CMK (cell line): Measurements from ENCODE around the gene EPHA7.
A peak's percentile ranks its signal among the peaks of the same experiment; 100 is the strongest.

ENCODE experiments used
- DNase-seq: peaks from one replicate; pipeline ENCODE4 v3.0.0-alpha.2; 2010; ENCODE audit warnings: low read depth

Gene EPHA7

DNA sequence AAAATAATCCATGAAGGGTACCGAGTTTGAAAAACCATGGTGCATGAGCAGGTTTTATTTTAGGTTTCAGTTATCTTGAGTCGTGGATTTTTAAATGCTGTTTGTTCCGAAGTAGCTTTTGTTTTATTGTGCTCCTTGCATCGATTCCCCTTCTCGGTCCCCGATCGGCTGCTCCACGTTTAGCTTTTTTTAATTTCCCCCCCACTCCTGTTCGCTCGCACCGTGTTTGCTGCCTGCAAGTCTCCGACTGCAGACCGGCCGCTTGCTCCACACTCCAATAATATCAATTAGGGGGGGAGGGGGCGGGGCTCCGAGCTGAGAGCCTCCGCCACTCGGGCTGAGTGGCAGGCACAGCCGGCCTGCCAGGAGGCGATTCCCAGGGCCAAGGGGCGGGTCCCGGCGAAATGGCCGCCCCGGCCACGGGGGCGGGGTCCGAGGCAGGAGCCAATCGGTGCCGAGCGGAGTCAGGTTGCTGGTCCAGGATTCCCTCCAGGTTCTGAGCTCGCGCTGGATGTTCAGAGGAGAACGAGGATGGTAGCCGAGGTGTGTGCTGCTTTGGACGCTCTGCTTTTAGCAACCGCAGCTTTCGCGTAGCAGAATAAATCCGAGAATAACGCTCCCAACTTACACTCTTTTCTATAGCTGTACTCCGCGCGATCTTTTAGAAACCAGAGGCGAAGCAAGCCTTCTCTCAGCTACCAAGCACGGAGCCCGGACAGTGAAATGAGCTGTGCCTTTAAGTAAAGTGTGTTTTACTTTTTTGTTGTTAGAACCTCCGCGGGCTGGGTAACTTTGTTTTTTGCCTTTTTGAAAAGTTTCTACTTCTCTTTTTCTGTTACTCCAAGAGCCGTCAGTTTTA is at the start of gene EPHA7:
TSS of gene EPHA7 (minus strand) at position 256 of the 859 bp plus-strand sequence. CDS start at position 38, 218 bp downstream.
- DNase-seq, result no peak

DNA sequence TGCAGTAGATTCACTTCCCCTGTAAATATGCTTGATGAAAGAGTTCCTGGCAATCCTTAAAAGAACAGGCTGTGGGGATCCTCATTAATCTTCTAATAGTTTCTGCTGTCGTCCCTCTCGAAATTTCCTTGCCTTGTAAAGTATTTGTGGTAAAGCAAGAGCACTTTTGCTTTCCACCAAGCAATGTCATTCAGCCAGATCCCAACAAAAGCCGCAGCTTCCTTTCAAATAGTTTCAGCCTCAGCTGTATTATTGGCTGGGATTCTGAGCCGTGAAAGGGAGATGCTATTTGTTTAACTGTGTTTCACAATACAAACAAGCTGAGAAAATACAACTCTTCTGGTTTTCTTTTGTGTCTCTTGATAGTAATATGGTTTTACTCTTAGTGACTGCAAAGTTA is 48.9 kb upstream of the EPHA7 start:
- DNase-seq, result no peak

DNA sequence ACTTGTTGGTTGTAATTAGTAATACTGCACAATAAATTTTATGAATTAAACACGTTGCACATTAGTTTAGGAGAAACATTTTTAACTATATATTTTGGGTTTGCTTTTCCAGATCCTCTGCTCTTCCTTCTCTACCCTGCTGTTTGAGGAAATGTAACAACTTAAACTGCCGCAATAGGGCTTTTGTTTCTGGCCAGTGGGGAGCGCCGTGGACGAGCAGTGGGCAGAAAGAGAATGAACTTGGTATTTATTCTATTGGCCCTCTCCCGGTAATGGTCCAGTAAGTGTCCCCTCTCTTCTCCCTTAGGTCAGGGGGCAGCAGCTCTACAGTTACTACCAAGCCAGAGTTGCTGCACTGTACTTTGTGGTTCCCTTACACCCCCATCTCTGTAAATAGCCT is 35.2 kb upstream of the EPHA7 start:
- no peak for DNase-seq

DNA sequence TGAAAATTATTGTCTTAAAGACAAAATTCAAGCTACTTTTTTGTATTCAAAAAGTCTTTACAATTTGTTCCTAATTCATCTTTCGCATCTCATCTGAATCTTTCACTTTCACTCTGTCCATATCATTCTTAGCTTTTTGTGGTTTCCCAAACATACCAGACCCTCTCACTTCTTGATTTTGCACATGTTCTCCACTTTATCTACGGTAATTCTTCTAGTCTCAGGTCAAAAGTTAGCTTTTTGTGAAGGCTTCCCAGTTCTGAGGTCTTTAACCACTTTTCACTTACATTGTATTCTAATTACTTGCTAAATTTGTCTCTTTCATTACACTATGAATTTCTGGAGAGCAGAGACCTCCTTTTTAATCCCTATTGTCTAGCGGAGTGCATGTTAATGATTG is 34.6 kb upstream of the EPHA7 start:
- no peak for DNase-seq

DNA sequence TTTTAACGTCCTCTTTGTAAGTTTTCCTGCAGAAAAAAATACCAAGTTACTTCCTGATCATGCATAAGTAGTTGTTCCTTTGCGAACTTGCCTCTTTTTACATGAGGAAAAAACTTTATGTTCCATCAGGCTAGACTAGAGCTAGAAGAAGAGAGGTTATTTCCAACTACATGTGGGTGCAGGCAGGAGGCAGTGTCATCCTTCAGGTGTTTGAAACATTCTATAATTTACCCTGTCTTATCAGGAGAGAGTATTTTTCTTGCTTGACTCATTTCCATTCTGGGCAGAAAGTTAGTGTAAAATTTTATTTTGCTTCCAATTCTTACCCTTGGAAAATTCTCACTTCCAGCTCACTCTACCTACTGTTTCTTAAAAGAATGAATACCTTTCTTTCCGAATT is 28.5 kb upstream of the EPHA7 start:
- no peak for DNase-seq

DNA sequence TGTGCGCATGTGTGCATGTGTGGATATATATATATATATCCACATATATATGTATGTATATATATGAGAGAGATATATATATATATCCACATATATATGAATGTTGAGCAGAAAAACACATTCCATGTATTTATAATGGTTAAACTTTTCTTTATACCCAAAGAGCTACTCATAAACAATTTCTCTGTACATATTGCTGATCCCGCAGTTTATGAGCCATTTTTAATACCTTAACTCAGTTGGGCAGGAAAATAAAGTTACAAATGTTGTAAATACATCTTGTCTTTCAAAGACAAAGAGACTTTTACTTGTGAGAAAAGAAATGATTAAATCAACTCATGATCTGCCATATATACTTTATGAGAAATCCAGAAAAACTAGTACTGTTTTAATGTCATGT is 18.1 kb upstream of the EPHA7 start:
- no peak for DNase-seq

DNA sequence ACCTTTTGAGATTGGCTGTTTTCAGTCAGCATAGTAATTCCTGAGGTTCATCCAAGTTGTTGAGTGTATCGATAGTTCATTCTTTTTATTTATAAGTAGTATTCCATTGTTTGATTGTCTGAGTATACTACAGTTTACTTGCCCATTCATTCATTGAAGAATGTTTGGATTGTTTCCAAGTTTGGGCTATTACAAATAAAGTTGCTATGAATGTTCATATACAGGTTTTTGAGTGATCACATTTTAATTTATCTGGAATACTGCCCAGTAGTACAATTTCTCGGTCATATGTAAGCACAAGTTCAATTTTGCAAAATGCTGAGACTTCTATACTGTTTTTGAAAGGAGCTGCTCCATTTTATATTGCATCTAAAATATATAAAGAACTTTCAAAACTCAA is 14.2 kb upstream of the EPHA7 start:
- no peak for DNase-seq

DNA sequence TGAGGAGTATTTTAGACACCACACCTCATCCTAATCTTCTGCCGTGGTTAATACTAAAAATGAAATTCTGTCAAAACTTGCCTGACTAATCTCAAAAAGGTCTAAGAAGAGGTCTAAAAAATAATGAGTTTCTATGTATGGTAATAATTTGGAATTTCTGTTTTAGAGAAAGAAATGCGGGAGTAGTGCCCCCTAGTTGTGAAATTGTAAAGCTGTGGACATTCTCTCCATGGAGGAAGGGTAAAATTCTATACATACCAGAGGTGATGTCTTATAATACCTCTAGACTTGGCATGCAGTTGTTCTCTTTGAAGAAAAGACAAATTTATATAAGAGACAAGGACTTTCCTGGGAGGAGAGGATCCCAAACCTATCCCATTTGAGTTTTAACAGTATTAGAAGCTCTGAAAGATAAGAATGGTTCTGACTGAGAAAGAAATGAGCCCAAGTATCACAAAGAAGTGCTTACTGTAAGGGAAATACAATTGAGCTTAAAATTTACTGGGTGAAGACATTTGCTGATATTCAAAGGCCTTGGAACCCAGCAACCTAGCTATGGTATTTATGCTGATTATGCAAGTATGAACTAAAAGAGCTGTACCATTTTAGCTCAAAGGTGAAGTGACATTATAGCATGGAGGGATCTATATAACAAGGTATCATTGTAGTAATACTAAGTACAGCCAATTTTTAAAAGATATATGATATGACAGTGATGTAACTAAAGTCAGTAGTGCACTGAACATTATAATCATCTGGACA is 5.1 kb upstream of the EPHA7 start:
- no peak for DNase-seq

DNA sequence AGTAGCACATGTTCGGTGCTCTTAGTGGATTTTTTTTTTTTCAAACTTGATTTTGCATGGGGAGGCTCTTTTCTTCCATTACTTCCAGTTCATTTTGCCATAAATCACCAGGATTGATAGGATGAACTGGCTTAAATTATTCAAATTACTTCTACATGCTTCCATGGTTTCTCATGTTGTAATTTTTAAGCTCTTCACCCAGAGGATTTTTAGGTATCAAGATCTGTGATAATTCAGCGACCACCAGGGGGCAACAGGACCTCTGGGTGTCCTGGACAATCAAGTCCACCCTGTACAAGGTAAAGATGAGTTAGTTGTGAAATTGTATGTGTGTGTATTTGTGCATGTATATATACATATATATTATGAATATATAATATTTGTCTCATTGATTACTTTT is 4.2 kb upstream of the EPHA7 start:
- peak; percentile 11 for DNase-seq

DNA sequence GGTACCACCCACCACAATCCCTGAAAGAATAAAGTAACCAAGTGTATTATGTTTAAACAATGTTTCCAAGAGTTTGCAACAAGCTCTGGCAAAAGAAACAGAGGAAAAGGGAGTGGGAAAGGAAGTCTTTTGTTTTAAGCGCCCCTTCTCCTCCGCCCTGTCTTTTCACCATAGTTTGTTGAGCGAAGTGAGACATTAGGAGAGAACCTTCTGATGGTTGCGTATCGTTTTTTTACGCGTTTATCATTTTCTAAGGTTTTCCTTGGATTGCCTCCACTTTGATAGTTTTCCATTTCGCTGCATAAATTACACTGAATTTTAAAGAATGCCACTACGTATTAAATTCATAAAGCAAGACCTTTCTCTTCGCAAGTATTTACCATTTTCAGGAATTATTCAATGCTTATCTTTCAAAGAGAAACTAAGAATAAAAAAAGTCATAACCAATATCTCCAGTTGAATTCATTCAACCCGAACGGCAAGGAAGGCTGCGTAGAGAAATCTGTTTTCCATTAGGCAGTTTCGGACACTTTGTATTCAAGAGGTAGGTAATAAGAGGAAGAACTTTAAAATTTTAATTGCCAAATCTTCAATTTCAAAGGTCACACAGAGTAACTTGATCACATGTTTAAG is 920 bp upstream of the EPHA7 start:
- no peak for DNase-seq

DNA sequence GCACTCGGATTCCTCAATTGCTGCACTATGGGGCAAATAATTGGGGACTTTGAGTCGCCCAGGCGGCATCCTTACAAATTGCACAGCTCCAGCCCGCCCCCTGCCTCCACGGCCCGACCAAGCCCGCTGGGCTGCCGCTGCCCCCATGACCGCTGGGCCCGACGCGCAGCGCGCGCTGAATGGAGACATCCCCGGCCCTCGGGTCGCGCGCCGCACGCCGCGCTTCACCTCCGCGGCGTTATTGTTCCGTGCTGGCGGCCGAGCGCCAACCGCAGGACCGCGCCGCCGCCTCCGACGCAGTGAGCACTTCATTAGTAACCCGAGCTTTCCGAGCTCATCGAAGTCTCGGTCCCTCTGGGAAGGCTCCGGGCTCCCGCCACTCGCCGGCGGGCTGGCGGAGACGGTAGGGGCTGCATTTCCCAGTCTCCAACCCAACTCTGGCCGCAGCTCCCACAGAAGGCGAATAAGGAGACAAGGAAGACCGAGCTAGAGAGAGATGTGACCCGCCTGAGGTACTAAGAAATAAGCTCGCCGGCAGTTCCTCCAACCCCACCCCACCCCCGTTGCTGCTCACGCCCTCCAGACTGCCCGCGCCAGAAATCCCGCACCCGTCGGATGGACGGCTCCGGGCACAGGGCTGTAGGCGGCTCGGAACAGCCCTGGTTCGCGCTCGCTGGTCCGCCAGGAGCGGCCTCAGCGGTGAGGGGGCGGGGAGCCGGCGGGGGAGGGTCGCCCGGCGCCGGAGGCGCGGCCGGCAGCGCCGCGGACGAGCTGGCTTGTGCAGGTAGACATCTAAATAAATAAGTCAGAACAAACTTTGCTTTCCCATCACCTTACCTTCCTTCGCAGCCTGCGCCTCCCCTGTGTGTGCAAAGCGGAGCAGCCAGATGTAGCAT is 703 bp downstream of the EPHA7 start:
- DNase-seq, result no peak

DNA sequence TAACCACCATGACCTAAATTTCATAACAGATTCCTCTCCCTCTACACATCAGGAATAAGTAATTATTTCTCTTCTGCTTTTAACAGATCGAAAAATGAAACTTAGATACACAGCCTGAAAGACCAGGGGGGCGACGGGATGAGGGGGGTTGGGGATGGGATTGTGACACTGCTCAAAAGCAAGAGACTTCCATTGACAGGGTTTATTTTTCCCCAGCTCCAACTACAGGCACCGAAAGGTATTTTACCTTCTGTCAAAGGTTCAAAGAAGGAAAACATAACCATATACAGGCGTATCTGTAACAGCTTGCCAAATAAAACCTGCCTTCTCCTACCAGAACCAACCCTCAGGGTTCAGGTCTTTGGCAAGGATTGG is 1.3 kb downstream of the EPHA7 start:
- no peak for DNase-seq

DNA sequence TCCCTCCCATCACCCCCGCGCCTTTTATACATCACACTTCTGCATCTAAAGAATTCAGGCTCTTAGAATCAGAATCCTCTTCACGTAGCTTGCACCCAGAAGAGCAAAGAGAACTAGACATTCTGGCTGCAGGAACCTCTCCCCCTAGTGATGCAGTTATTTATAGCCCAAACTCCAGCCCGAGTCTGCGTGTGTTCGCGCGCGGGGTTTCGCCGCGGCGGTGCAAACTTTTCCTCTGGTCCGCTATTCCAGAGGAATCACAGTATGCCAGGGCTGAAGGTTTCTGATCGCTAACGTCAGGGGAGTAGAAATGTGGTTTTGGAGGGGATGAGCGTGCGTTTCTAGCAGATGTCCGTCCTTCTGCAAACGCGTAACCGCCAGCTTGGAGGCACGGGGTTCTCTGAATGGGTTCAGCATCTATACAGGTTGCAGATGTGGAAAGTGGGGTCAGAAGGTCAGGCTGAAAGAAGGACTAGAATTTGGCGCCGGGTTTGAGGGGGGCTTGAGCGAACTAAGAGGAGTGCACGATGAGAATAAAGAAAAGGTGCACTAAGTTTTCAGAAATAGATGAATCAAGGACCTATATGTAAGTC is 1.8 kb downstream of the EPHA7 start:
- DNase-seq, result no peak

DNA sequence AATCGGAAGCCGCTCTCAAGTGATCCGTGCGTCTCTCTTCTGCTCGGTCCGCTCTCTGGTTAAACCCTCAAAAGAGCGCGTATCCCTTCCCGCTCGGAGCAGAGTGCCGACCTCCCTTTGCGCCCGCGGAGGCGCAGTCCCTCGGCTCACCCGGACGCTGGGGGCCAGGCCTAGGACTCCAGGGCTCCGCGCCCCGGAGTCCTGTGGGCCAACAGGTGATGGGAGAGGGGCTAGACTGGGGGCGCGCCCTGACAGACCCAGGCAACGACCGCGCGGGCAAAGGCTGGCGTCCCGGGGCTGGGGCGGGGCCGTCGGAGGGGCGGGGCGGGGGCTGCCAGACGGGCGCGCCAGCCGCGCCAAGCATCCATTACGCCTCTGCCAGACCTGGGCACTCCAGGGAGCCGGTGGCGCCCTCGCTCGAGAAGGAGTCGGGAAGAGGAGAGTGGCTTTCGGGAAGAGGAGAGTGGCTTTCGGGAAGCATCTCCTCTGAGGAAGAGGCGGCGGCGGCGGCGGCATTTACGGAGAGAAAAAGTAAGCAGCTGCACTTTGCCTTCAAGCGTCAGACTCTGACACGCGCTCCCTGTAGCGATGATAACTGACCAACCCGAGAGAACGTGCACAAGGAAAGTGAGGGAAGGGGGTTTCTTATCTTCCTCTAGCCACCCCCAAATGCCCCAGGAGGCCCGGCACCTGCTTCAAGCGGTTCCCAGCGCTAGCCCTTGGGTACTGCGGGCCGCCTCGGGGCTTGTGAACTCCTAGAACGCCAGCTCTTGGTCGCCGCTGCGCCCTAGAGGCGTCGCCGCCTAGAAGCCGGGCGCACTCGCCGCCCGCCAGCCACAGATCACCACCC is 2.6 kb downstream of the EPHA7 start:
- no peak for DNase-seq

DNA sequence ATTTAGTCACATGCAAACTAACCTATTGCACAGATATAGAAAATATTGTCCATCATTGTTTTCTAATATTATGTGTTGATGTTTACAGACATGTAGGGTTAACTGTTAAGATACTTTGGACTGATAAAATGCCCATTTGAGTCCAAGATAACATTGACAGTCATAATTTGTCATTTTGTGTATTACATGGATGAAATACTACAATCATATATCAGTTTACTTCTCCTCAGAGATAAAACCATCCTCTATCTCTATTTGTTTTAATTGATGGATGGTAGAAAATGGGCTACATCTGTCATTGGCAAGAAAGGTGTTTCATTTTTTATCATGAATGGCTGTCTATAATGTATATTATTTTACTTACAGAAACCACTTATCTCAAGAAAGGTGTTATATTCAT is 6.2 kb downstream of the EPHA7 start:
- DNase-seq, result no peak

DNA sequence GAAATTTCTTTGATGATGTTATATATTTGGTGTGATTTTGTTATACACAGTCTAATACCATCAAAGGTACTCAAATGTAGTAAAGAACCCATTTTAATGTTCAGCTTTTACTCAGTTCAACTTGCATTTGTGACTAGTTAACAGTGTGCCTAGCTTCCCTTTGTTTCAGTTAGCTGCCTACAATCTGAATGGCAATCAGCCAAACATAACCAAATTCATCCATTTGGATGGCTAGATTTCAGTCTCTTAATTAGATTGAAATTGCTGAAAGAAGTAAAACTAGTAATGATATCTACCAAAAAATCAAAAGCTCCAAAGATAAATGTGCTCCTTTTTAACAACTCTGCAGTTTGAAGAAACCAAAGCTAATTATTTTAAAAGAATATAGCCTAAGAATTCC is 6.9 kb downstream of the EPHA7 start:
- no peak for DNase-seq

DNA sequence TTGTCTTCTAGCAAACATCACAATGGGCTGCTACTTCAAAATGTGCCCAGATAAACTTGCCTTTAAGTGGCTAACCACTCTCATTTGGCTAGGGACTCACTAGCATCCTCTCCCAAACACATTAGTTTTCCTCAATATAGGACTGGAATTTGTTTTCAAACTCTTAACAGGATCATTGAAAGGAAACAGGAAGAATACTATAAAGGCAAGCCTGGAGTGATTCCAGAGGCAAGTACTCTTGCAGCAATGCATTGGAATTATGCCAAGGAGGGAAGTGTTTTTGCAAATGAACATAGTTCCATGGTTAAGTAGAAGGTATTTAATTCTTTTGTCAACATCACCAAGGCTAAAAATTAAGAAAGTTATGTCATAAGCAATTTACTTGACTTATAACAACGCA is 12.2 kb downstream of the EPHA7 start:
- DNase-seq, result no peak

DNA sequence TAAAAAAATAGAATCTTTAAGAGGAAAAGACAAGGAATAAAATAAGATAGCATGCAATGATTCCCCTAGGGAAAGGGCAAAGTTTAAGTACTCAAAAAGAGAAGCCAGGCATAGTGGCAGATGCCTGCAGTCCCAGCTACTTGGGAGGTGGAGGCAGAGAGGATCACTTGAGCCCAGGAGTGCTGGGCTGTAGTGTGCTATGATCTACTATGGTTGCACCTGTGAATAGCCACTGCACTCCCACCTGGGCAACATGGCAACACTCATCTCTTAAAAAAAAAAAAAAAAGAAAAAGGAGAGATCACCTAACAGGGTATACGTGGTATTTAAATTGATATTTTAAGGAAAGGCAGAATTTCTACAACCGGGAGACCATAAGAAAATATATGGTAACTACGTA is 16.0 kb downstream of the EPHA7 start:
- DNase-seq, result no peak

DNA sequence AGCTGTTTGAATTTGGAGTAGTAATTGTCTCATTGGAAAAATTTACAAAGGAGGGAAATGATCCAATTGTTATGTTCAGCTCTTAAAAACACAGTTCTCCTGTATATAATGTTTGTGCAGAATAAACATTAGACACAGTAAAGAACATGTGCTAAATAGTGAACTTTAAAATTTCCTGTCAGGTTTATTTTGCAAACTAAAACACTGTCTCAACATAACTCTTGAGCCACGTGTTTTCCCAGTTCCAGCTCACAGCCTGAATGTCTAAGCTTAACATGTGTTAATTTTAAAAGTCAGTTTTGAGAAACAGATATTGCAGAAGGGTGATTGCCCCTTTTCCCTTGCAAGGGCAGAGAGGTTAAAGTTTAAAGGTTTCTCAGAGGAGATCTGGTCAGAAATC is 20.6 kb downstream of the EPHA7 start:
- no peak for DNase-seq

DNA sequence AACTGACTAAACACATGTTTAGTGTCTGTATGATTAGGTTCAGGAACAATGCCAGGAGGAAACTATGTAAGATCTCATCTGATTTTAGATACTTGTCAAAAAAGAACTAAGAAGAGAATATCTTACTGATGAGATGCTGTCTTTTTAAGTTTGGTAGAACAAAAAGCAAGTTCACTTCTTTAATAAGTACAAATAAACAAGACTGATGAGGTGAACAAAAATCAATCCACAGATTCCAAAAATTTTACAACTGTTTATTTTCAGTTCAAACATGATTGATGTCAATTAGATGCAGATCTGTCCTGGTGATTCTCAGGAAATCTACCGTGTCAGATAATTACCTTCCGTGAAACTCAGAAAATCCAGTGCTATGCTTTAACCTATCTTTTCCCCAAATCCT is 24.9 kb downstream of the EPHA7 start:
- DNase-seq, result no peak
